SK-N-SH (cell line): ENCODE measurements around the gene IFIT5. TPM values are rescaled to one million over a fixed set of nuclear protein-coding genes. Genes with fewer than 3 reads are reported as not detected.
"Not testable (repeated sequence)": the region's sequence is repeated elsewhere in the genome, so short reads cannot be mapped to it uniquely, and the experiment has no call there.

ENCODE experiments used
- CTCF ChIA-PET: fragments of 300-600, 350-600 bp; formaldehyde crosslinking; extraction: SDS; loops from one replicate; lab custom pipeline; 2021; lab: Yijun Ruan, JAX
- POLR2A ChIA-PET: fragments of 350-600 bp; sonication (Branson Sonifier 250); formaldehyde crosslinking; extraction: SDS; loops from one replicate; lab custom pipeline; 2020; ENCODE audit warnings: antibody characterized with exemption, inconsistent platforms; lab: Yijun Ruan, JAX
- DNase-seq: peaks from one replicate; pipeline ENCODE4 v3.0.0; 2012
- H2AFZ ChIP-seq: fragments of 200-600 bp; sonication (generic); 2 replicates; pipeline ENCODE4 v1.8.1; 2016; ENCODE audit warnings: antibody characterized with exemption, mild to moderate bottlenecking, low read depth
- H3F3A ChIP-seq: fragments of 200-600 bp; sonication (generic); replicated peaks from 2 replicates; pipeline ENCODE3; 2016; ENCODE audit warnings: antibody characterized with exemption, mild to moderate bottlenecking; ENCODE audit not compliant: insufficient read depth
- H3K27ac ChIP-seq, 2 experiments: fragments of 200-500 bp in 1 of 2; fragments of 200-600 bp in 1 of 2; sonication (Bioruptor generic) in 1 of 2; sonication (generic), shearing (Covaris generic) in 1 of 2; 2 replicates each; pipeline versions ENCODE4 v1.5.1 to v1.6.1; 2014 to 2016; ENCODE audit warnings: low read depth in 2 of 2, inconsistent platforms in 1 of 2, low read length in 1 of 2, mild to moderate bottlenecking in 1 of 2, mixed read lengths in 1 of 2
- H3K27me3 ChIP-seq: fragments of 200-600 bp; sonication (generic), shearing (Covaris generic); 2 replicates; pipeline ENCODE4 v1.6.1; 2016; ENCODE audit warnings: mixed run types; ENCODE audit not compliant: insufficient read depth
- H3K36me3 ChIP-seq, 2 experiments: fragments of 200-500 bp in 1 of 2; fragments of 200-600 bp in 1 of 2; sonication (Bioruptor generic) in 1 of 2; sonication (generic) in 1 of 2; replicated peaks in 1 of 2; 2 replicates each; pipeline versions ENCODE3 to v1.5.1; 2014 to 2016; ENCODE audit warnings: low read length in 1 of 2, mild to moderate bottlenecking in 1 of 2; ENCODE audit not compliant: insufficient read depth in 2 of 2, control insufficient read depth in 1 of 2
- H3K4me1 ChIP-seq, 2 experiments: fragments of 200-500 bp in 1 of 2; fragments of 200-600 bp in 1 of 2; sonication (Bioruptor generic) in 1 of 2; sonication (generic), shearing (Covaris generic) in 1 of 2; 2 replicates each; pipeline versions ENCODE4 v1.5.1 to v1.6.1; 2014 to 2016; ENCODE audit warnings: low read depth in 1 of 2, low read length in 1 of 2, mixed run types in 1 of 2; ENCODE audit not compliant: insufficient read depth in 2 of 2, control insufficient read depth in 1 of 2
- H3K4me2 ChIP-seq: fragments of 200-600 bp; sonication (generic), shearing (Covaris generic); 2 replicates; pipeline ENCODE4 v1.6.1; 2017; ENCODE audit warnings: mixed run types
- H3K4me3 ChIP-seq, 2 experiments: fragments of 200-500 bp in 1 of 2; fragments of 200-600 bp in 1 of 2; sonication (Bioruptor generic) in 1 of 2; sonication (generic), shearing (Covaris generic) in 1 of 2; 2 replicates each; pipeline versions ENCODE4 v1.5.1 to v1.8.1; 2014 to 2016; ENCODE audit warnings: low read depth in 2 of 2, inconsistent platforms in 1 of 2, low read length in 1 of 2, mild to moderate bottlenecking in 1 of 2, mixed read lengths in 1 of 2, moderate library complexity in 1 of 2
- H3K79me2 ChIP-seq: fragments of 200-600 bp; sonication (generic); 2 replicates; pipeline ENCODE4 v1.8.1; 2017; ENCODE audit warnings: mild to moderate bottlenecking; ENCODE audit not compliant: insufficient read depth
- H3K9ac ChIP-seq: fragments of 200-600 bp; sonication (generic); 2 replicates; pipeline ENCODE4 v1.6.1; 2017; ENCODE audit warnings: mixed run types
- H3K9me2 ChIP-seq: fragments of 200-600 bp; sonication (generic); 2 replicates; pipeline ENCODE4 v1.6.1; 2017; ENCODE audit warnings: mixed run types
- H3K9me3 ChIP-seq: fragments of 200-600 bp; sonication (generic); 2 replicates; pipeline ENCODE4 v1.6.1; 2017; ENCODE audit warnings: mixed run types, mild to moderate bottlenecking, moderate library complexity
- H4K20me1 ChIP-seq: fragments of 200-600 bp; sonication (generic); 2 replicates; pipeline ENCODE4 v1.6.1; 2017; ENCODE audit warnings: mild to moderate bottlenecking, mixed run types; ENCODE audit not compliant: insufficient read depth
- GATA2 ChIP-seq: sonication (generic); formaldehyde crosslinking; IDR thresholded peaks from 2 replicates; pipeline ENCODE4 v1.5.0; 2020; ENCODE audit warnings: mild to moderate bottlenecking, missing genetic modification reagents
- JUND ChIP-seq: IDR thresholded peaks from 2 replicates; pipeline ENCODE4 v1.4.0; 2012
- REST ChIP-seq: IDR thresholded peaks from 2 replicates; pipeline ENCODE4 v1.6.1; 2012; ENCODE audit warnings: mild to moderate bottlenecking, low read depth, low read length, moderate library complexity
- SMC3 ChIP-seq: IDR thresholded peaks from 2 replicates; pipeline ENCODE4 v1.6.1; 2012; ENCODE audit warnings: low read depth, low read length, improper control_type of control experiment
- TEAD4 ChIP-seq: IDR thresholded peaks from 2 replicates; pipeline ENCODE4 v1.4.0; 2012; ENCODE audit warnings: mild to moderate bottlenecking, borderline replicate concordance; ENCODE audit not compliant: insufficient read depth
- ZBTB33 ChIP-seq: IDR thresholded peaks from 2 replicates; pipeline ENCODE4 v1.4.0; 2012; ENCODE audit warnings: low read depth, borderline replicate concordance
- WGBS: methylation state at CpG from one replicate; pipeline ENCODE4 v1.1.6; 2017; ENCODE audit warnings: low lambda C conversion rate; 5-methylcytosine and 5-hydroxymethylcytosine counted together
- polyA plus RNA-seq, 3 experiments: library from polyadenylated mRNA; depleted of rRNA; stranded (reverse); fragments of >200 nt; gene quantifications; 2 replicates each; pipeline ENCODE4 v1.2.3, GENCODE V29; 2012

IFIT5 gene
- polyA plus RNA-seq, 1 of the 3 experiments (the other 2 are of a cell fraction), result 2.7 TPM

- H3K4me3 ChIP-seq, result no peak overlapping the region
- H3K9me2 ChIP-seq, result no peaks in the 10 kb centered on the region
- WGBS, result 91% methylated on average over 11 of the region's 11 CpGs
- ChIA-PET CTCF (no interaction called here), POLR2A (no interaction called here)
- no peak overlapping the region for H3K4me2 ChIP-seq
- H4K20me1 ChIP-seq, result no peaks in the 10 kb centered on the region
- no peaks in the 10 kb centered on the region for H3K79me2 ChIP-seq
- peaks cover 0 to 2% of the 10 kb centered on the region in 2 experiments for H3K36me3 ChIP-seq
- H3K9me3 ChIP-seq, result no peaks in the 10 kb centered on the region
- H3K9ac ChIP-seq, result no peak overlapping the region
- H3F3A ChIP-seq, result no peaks in the 10 kb centered on the region
- no peak overlapping the region for H2AFZ ChIP-seq
- no peak overlapping the region for H3K27ac ChIP-seq
- DNase-seq, result no peak
- TF ChIP-seq JUND, result no peak
- no peak for TF ChIP-seq TEAD4
- TF ChIP-seq SMC3, result no peak
- TF ChIP-seq GATA2 (CRISPR knock-in tag), result no peak
- no peak for TF ChIP-seq ZBTB33
- TF ChIP-seq REST, result no peak
- no peaks in the 10 kb centered on the region for H3K27me3 ChIP-seq
- no peaks in the 10 kb centered on the region for H3K4me1 ChIP-seq
Measured at GRCh38 chr10:89404104-89405047, 10.0 kb upstream of the IFIT5 start.

GRCh38 chr10:89406178-89406577 is 8.2 kb upstream of the IFIT5 start:
- WGBS, result 96% methylated on average over 9 of the region's 9 CpGs
- H3K9me3 ChIP-seq, POLR2A ChIA-PET, H3F3A ChIP-seq, H3K36me3 ChIP-seq, CTCF ChIA-PET, H3K79me2 ChIP-seq, H3K9me2 ChIP-seq, H3K27ac ChIP-seq, H3K27me3 ChIP-seq, H3K4me2 ChIP-seq, DNase-seq, H3K4me3 ChIP-seq, H2AFZ ChIP-seq, H3K9ac ChIP-seq, H3K4me1 ChIP-seq, H4K20me1 ChIP-seq: not testable (repeated sequence)

GRCh38 chr10:89407792-89408191 is 6.6 kb upstream of the IFIT5 start:
- H3K4me1 ChIP-seq, H2AFZ ChIP-seq, H3K27me3 ChIP-seq, CTCF ChIA-PET, H3K36me3 ChIP-seq, H3K9me3 ChIP-seq, H3F3A ChIP-seq, POLR2A ChIA-PET, DNase-seq, H3K4me3 ChIP-seq, H3K79me2 ChIP-seq, H3K27ac ChIP-seq, H4K20me1 ChIP-seq, H3K9me2 ChIP-seq, H3K9ac ChIP-seq, H3K4me2 ChIP-seq: not testable (repeated sequence)
- 88% methylated on average over 3 of the region's 3 CpGs for WGBS

GRCh38 chr10:89409282-89409681 is 5.1 kb upstream of the IFIT5 start:
- H3K27me3 ChIP-seq, DNase-seq, H3F3A ChIP-seq, H3K27ac ChIP-seq, H3K4me1 ChIP-seq, H3K4me3 ChIP-seq, H4K20me1 ChIP-seq, H2AFZ ChIP-seq, POLR2A ChIA-PET, H3K4me2 ChIP-seq, H3K36me3 ChIP-seq, H3K9ac ChIP-seq, H3K79me2 ChIP-seq, H3K9me2 ChIP-seq, H3K9me3 ChIP-seq: not testable (repeated sequence)
- 95% methylated on average over 5 of the region's 5 CpGs for WGBS
- CTCF ChIA-PET, result interaction anchor here (1.2 kb wide), 1 partner anchor 10 kb away, joined by 3 read pairs; no protein-coding TSS in a partner anchor
